IMR-90 (cell line): ENCODE measurements around the gene DUSP28. TPM values are rescaled to one million over a fixed set of nuclear protein-coding genes. Genes with fewer than 3 reads are reported as not detected.
A peak's percentile ranks its signal among the peaks of the same experiment; 100 is the strongest.

Experiments used
- ATAC-seq: fragments of 200-7000 bp; cut with Tn5 transposase; 2 replicates; pipeline ENCODE4 v1.9.1; 2020; ENCODE audit warnings: low read depth, mild to moderate bottlenecking, moderate library complexity
- BruUV-seq: library from RNA; stranded (reverse); fragments of 400-500 nt; replicated peaks from 2 replicates; lab custom pipeline; 2021; lab: Mats Ljungman, UMichigan
- CTCF ChIA-PET: fragments of 300-600 bp; formaldehyde crosslinking; extraction: SDS; loops from one replicate; lab custom pipeline; 2021; ENCODE audit warnings: antibody characterized with exemption; lab: Yijun Ruan, JAX
- POLR2A ChIA-PET: fragments of 300-600 bp; sonication (Branson Sonifier 250); formaldehyde crosslinking; loops from one replicate; lab custom pipeline; 2022; ENCODE audit warnings: antibody characterized with exemption; ENCODE audit not compliant: unreplicated experiment; lab: Charles Lee
- DNase-seq: peaks from one replicate; pipeline ENCODE4 v3.0.0; 2013
- H2AFZ ChIP-seq: replicated peaks from 2 replicates; pipeline ENCODE3; 2013; ENCODE audit warnings: low read length, mild to moderate bottlenecking; ENCODE audit not compliant: poor library complexity
- H2AK5ac ChIP-seq: 2 replicates; pipeline ENCODE4 v1.6.1; 2013; ENCODE audit warnings: low read depth, low read length, inconsistent platforms
- H2AK9ac ChIP-seq: replicated peaks from 2 replicates; pipeline ENCODE3; 2013; ENCODE audit warnings: mild to moderate bottlenecking, low read depth, low read length, moderate library complexity; ENCODE audit not compliant: poor library complexity
- H2BK120ac ChIP-seq: 2 replicates; pipeline ENCODE4 v1.6.1; 2013; ENCODE audit warnings: low read depth, low read length, inconsistent platforms
- H2BK15ac ChIP-seq: 3 replicates; pipeline ENCODE4 v1.6.1; 2013; ENCODE audit warnings: low read depth, low read length, inconsistent platforms
- H2BK20ac ChIP-seq: 2 replicates; pipeline ENCODE4 v1.6.1; 2013; ENCODE audit warnings: low read depth, mild to moderate bottlenecking, inconsistent platforms, low read length, moderate library complexity
- H2BK5ac ChIP-seq: 2 replicates; pipeline ENCODE4 v1.6.1; 2013; ENCODE audit warnings: mild to moderate bottlenecking, low read depth, low read length, inconsistent platforms; ENCODE audit not compliant: poor library complexity, severe bottlenecking
- H3K14ac ChIP-seq: replicated peaks from 2 replicates; pipeline ENCODE4 v1.6.1; 2013; ENCODE audit warnings: low read depth, low read length, inconsistent platforms
- H3K18ac ChIP-seq: 2 replicates; pipeline ENCODE4 v1.6.1; 2013; ENCODE audit warnings: low read depth, low read length, control low read depth
- H3K23ac ChIP-seq: 2 replicates; pipeline ENCODE4 v1.6.1; 2013; ENCODE audit warnings: low read depth, low read length, inconsistent platforms
- H3K27ac ChIP-seq: 2 replicates; pipeline ENCODE4 v1.5.1; 2013; ENCODE audit warnings: mild to moderate bottlenecking, control low read depth, low read length; ENCODE audit not compliant: insufficient read depth
- H3K27me3 ChIP-seq: 2 replicates; pipeline ENCODE4 v1.6.1; 2013; ENCODE audit warnings: low read length; ENCODE audit not compliant: control insufficient read depth, insufficient read depth
- H3K36me3 ChIP-seq: 2 replicates; pipeline ENCODE4 v1.6.1; 2013; ENCODE audit warnings: low read length, mixed read lengths; ENCODE audit not compliant: control insufficient read depth, insufficient read depth
- H3K4ac ChIP-seq: 2 replicates; pipeline ENCODE4 v1.6.1; 2013; ENCODE audit warnings: low read depth, low read length, inconsistent platforms
- H3K4me1 ChIP-seq: 2 replicates; pipeline ENCODE4 v1.6.1; 2013; ENCODE audit warnings: low read length, mixed read lengths; ENCODE audit not compliant: control insufficient read depth, insufficient read depth
- H3K4me2 ChIP-seq: 2 replicates; pipeline ENCODE4 v1.6.1; 2013; ENCODE audit warnings: low read depth, mild to moderate bottlenecking, control low read depth, low read length, moderate library complexity
- H3K4me3 ChIP-seq: 2 replicates; pipeline ENCODE4 v1.5.1; 2013; ENCODE audit warnings: low read depth, mild to moderate bottlenecking, control low read depth, low read length, moderate library complexity; ENCODE audit not compliant: insufficient read depth
- H3K56ac ChIP-seq: 2 replicates; pipeline ENCODE4 v1.6.1; 2013; ENCODE audit warnings: low read length, inconsistent platforms; ENCODE audit not compliant: insufficient read depth; ENCODE audit errors: extremely low read depth
- H3K79me1 ChIP-seq, 2 experiments: 2 replicates each; pipeline ENCODE4 v1.6.1; 2013; ENCODE audit warnings: low read length in 2 of 2, inconsistent platforms in 1 of 2, low read depth in 1 of 2
- H3K9ac ChIP-seq: 2 replicates; pipeline ENCODE4 v1.6.1; 2013; ENCODE audit warnings: low read depth, low read length, control low read depth
- H3K9me1 ChIP-seq: 2 replicates; pipeline ENCODE4 v1.6.1; 2013; ENCODE audit warnings: low read length, inconsistent platforms; ENCODE audit not compliant: insufficient read depth
- H3K9me3 ChIP-seq: 2 replicates; pipeline ENCODE4 v1.6.1; 2013; ENCODE audit warnings: low read length; ENCODE audit not compliant: control insufficient read depth, insufficient read depth
- H4K20me1 ChIP-seq: 2 replicates; pipeline ENCODE4 v1.6.1; 2013; ENCODE audit warnings: low read length, inconsistent platforms; ENCODE audit not compliant: insufficient read depth
- H4K5ac ChIP-seq: 2 replicates; pipeline ENCODE4 v1.6.1; 2013; ENCODE audit warnings: mild to moderate bottlenecking, low read depth, low read length, control low read depth
- H4K8ac ChIP-seq, 2 experiments: 2 replicates each; pipeline ENCODE4 v1.6.1; 2013; ENCODE audit warnings: low read depth in 2 of 2, low read length in 2 of 2, control low read depth in 1 of 2, inconsistent platforms in 1 of 2
- H4K91ac ChIP-seq: 2 replicates; pipeline ENCODE4 v1.6.1; 2013; ENCODE audit warnings: low read depth, low read length, inconsistent platforms; ENCODE audit not compliant: insufficient read depth
- CHD1 ChIP-seq: IDR thresholded peaks from 2 replicates; pipeline ENCODE4 v1.6.1; 2012; ENCODE audit warnings: low read depth, low read length, improper control_type of control experiment
- WGBS, 2 experiments: methylation state at CpG; one replicate each; pipeline versions ENCODE4 v1.1.5 to v1.1.7; 2013; ENCODE audit warnings: missing lambda C conversion rate in 2 of 2; ENCODE audit not compliant: insufficient read length in 1 of 2; ENCODE audit errors: extremely low coverage in 2 of 2; 5-methylcytosine and 5-hydroxymethylcytosine counted together
- dilution Hi-C: fragments of 300-500 bp; cut with HindIII; formaldehyde crosslinking; loops from one replicate; pipeline ENCODE4 v1.14.3; 2018; ENCODE audit warnings: low sequenced_read_pairs; ENCODE audit not compliant: unreplicated experiment
- in situ Hi-C: fragments of 300-500 bp; cut with MboI; formaldehyde crosslinking; loops from 3 replicates; pipeline ENCODE4 v1.14.3; 2019; ENCODE audit warnings: low sequenced_read_pairs, inconsistent platforms, mixed read lengths
- intact Hi-C: fragments of 100-400 bp; cut with micrococcal nuclease; formaldehyde crosslinking; loops from 2 replicates; pipeline ENCODE4 v1.10.0; 2022
- polyA plus RNA-seq, 3 experiments: library from polyadenylated mRNA; depleted of rRNA; stranded (reverse); fragments of >200 nt; gene quantifications; 2 replicates each; pipeline ENCODE4 v1.2.3, GENCODE V29; 2012; ENCODE audit warnings: low replicate concordance in 1 of 3
- total RNA-seq: library from RNA; depleted of rRNA; stranded (reverse); fragments of >200 nt; gene quantifications from 2 replicates; pipeline ENCODE4 v1.2.3, GENCODE V29; 2012

Gene DUSP28
- total and polyA plus RNA-seq, 2 of the 4 experiments (the other 2 are of a cell fraction), result 1.1 to 3.3 TPM

DNA sequence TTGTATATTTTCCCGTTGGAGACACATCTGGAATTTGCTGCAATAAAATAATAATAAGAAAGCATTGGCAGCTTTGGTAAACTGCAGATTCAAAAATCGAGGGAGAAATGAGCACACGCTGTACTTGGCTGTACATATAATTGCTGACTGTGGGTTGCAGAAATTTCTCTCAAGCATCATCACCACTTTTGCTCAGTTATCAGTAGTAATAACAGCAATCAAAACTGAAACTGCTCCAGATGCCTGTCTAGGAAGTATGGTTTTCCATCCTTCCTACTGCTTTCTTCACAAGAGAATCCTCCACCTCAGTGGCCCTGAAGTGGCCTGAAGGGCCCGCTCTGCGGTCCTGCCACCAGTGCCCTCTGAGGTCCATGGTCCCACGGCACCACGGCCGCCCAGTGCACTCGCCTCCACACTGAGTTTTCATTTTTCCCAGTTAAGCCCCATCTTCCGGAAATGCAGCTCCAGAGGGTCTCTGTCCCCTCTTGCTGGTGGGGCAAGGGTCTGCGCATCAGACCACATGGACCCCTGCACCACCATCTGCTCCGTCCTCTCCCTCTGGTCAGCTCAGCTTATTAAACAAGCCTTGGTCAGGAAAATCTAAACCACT, 3.9 kb downstream of the DUSP28 start:
- dilution Hi-C loops, result no loop called here

More for the DNA sequence above, 3.9 kb downstream of the DUSP28 start:
- H3K4me2 ChIP-seq, result no peak overlapping the region
- in situ Hi-C loops, result no loop called here
- H3K14ac ChIP-seq, result 0 out of 2 replicates have a peak overlapping the region, but pooled peaks have one; percentile 73
- H3K4ac ChIP-seq, result peak overlapping the region; percentile 76
- peak overlapping the region; percentile 95 for H2AK5ac ChIP-seq
- H2BK15ac ChIP-seq, result peak overlapping the region; percentile 74; the same call in 2 of the 3 replicates
- H3K9me3 ChIP-seq, result no peaks in the 10 kb centered on the region
- peak overlapping the region; percentile 83 for H4K91ac ChIP-seq
- peaks cover 34% of the 10 kb centered on the region for H3K9me1 ChIP-seq
- no peak overlapping the region for H3K9ac ChIP-seq
- ChIA-PET CTCF (no interaction called here), POLR2A (no interaction called here)
- peaks cover 18 to 63% of the 10 kb centered on the region in 2 experiments for H3K79me1 ChIP-seq
- H3K4me3 ChIP-seq, result no peak overlapping the region
- ATAC-seq (no peak), DNase-seq (no peak)
- 100% methylated on average over 1 of the region's 12 CpGs; no CpG with 5 or more reads in 1 of the 2 experiments for WGBS, 2 experiments
- no peaks in the 10 kb centered on the region; the same call in 1 of the 2 replicates for H3K36me3 ChIP-seq
- TF ChIP-seq CHD1, result no peak
- H3K27me3 ChIP-seq, result no peaks in the 10 kb centered on the region
- no TSS peak for BruUV-seq
- H3K27ac ChIP-seq, result peak overlapping the region; percentile 75; the same call in 1 of the 2 replicates
- H3K56ac ChIP-seq, result no peak overlapping the region
- peak overlapping the region; percentile 95 for H2BK5ac ChIP-seq
- H2AK9ac ChIP-seq, result no peak overlapping the region
- intact Hi-C loops, result loop anchor here (10.0 kb wide), 1 partner anchor 431 kb away; the partner anchor contains the start of gene SNED1
- H4K20me1 ChIP-seq, result peaks cover 14% of the 10 kb centered on the region
- H4K8ac ChIP-seq, result peak overlapping the region in 1 of 2 experiments; percentile 51; a peak in 1 of 4 replicates
- no peak overlapping the region for H2AFZ ChIP-seq
- H3K23ac ChIP-seq, result no peak overlapping the region
- peak overlapping the region; percentile 16; the same call in 1 of the 2 replicates for H4K5ac ChIP-seq
- peak overlapping the region; percentile 71; the same call in 1 of the 2 replicates for H2BK20ac ChIP-seq
- peak overlapping the region; percentile 73 for H2BK120ac ChIP-seq
- peaks cover 33% of the 10 kb centered on the region for H3K4me1 ChIP-seq
- no peak overlapping the region; the same call in 1 of the 2 replicates for H3K18ac ChIP-seq
